T-cell (primary cell): ENCODE results near the gene TEX19. TPM values are rescaled to one million over a fixed set of nuclear protein-coding genes. Genes with fewer than 3 reads are reported as not detected.
A peak's percentile ranks its signal among the peaks of the same experiment; 100 is the strongest.
"Not testable (repeated sequence)": the region's sequence is repeated elsewhere in the genome, so short reads cannot be mapped to it uniquely, and the experiment has no call there.

Experiments used
- ATAC-seq, 4 experiments: fragments of 200-7000 bp in 3 of 4; fragments of 150-1000 bp in 1 of 4; cut with Tn5 transposase; replicated peaks in 1 of 4; 1 replicate in 3 of 4; 2 replicates in 1 of 4; pipeline ENCODE4 v1.10.0; 2021; ENCODE audit warnings: moderate library complexity in 3 of 4, mild to moderate bottlenecking in 2 of 4, moderate number of reproducible peaks in 1 of 4
- CTCF ChIA-PET, 2 donors: fragments of 300-600 bp; sonication (Branson Sonifier 250); formaldehyde crosslinking; loops; one replicate each; lab custom pipeline; 2022; ENCODE audit warnings: antibody characterized with exemption in 2 of 2; lab: Charles Lee
- POLR2A ChIA-PET, 2 donors: fragments of 300-600 bp; sonication (Branson Sonifier 250); formaldehyde crosslinking; loops; one replicate each; lab custom pipeline; 2022; ENCODE audit warnings: antibody characterized with exemption in 2 of 2; lab: Charles Lee
- DNase-seq, 35 experiments: peaks; one replicate each; pipeline versions ENCODE4 v3.0.0 to v3.0.0-alpha.2; 2013 to 2023
- H3K27ac ChIP-seq: one replicate; pipeline ENCODE4 v1.5.1; 2013; ENCODE audit warnings: low read length
- H3K27me3 ChIP-seq, 2 experiments: replicated peaks in 1 of 2; 1 replicate in 1 of 2; 2 replicates in 1 of 2; pipeline versions ENCODE4 v1.6.1 to v1.7.0; 2013; ENCODE audit warnings: low read length in 1 of 2, mixed read lengths in 1 of 2; ENCODE audit not compliant: control insufficient read depth in 2 of 2, insufficient read depth in 2 of 2; ENCODE audit errors: extremely low read depth in 1 of 2
- H3K36me3 ChIP-seq, 2 donors: 1 replicate in 1 of 2; 2 replicates in 1 of 2; pipeline versions ENCODE4 v1.6.1 to v1.7.0; 2013; ENCODE audit warnings: low read length in 1 of 2; ENCODE audit not compliant: control insufficient read depth in 2 of 2, insufficient read depth in 1 of 2; ENCODE audit errors: extremely low read depth in 1 of 2
- H3K4me1 ChIP-seq, 2 experiments: 1 replicate in 1 of 2; 2 replicates in 1 of 2; pipeline versions ENCODE4 v1.6.1 to v1.7.0; 2013; ENCODE audit warnings: low read length in 2 of 2, mixed read lengths in 1 of 2; ENCODE audit not compliant: insufficient read depth in 2 of 2, control insufficient read depth in 1 of 2; ENCODE audit errors: extremely low read depth in 1 of 2
- H3K4me3 ChIP-seq, 2 donors: 1 replicate in 1 of 2; 2 replicates in 1 of 2; pipeline versions ENCODE4 v1.5.1 to v1.7.0; 2013; ENCODE audit warnings: mild to moderate bottlenecking in 2 of 2, low read length in 1 of 2, moderate library complexity in 1 of 2; ENCODE audit not compliant: control insufficient read depth in 1 of 2; ENCODE audit errors: extremely low read depth in 1 of 2
- H3K9me3 ChIP-seq: 2 replicates; pipeline ENCODE4 v1.7.0; 2013
- H3K27ac Mint-ChIP-seq, 2 donors: one replicate each; pipeline ENCODE4 v1.8.0; 2020 to 2021; ENCODE audit warnings: mild to moderate bottlenecking in 2 of 2, mixed read lengths in 2 of 2
- H3K27me3 Mint-ChIP-seq, 2 donors: one replicate each; pipeline ENCODE4 v1.8.0; 2021 to 2022; ENCODE audit warnings: mixed read lengths in 2 of 2
- H3K36me3 Mint-ChIP-seq: one replicate; pipeline ENCODE4 v1.8.0; 2021; ENCODE audit warnings: mixed read lengths
- H3K4me1 Mint-ChIP-seq, 3 donors: one replicate each; pipeline ENCODE4 v1.8.0; 2020 to 2022; ENCODE audit warnings: mixed read lengths in 3 of 3, mild to moderate bottlenecking in 1 of 3
- H3K4me3 Mint-ChIP-seq, 3 donors: one replicate each; pipeline ENCODE4 v1.8.0; 2020 to 2022; ENCODE audit warnings: mild to moderate bottlenecking in 3 of 3, mixed read lengths in 3 of 3, moderate library complexity in 3 of 3
- H3K9me3 Mint-ChIP-seq, 3 donors: one replicate each; pipeline ENCODE4 v1.8.0; 2020 to 2022; ENCODE audit warnings: mixed read lengths in 3 of 3
- WGBS: methylation state at CpG from one replicate; pipeline ENCODE4 v1.1.5; 2013; ENCODE audit warnings: missing lambda C conversion rate; ENCODE audit not compliant: insufficient coverage; 5-methylcytosine and 5-hydroxymethylcytosine counted together
- total RNA-seq, 35 experiments: library from RNA in 6 of 35; stranded (reverse) in 6 of 35; fragments of 120-200 nt in 1 of 35; gene quantifications; one replicate each; pipeline versions ENCODE4 v1.2.1 to v1.2.4 and lab custom pipeline; 2013 to 2026

The TEX19 gene
- total RNA-seq, 5 donors from 2014 or later (not counting 1 experiment from before 2014, with no cell fraction given): not detected

DNA sequence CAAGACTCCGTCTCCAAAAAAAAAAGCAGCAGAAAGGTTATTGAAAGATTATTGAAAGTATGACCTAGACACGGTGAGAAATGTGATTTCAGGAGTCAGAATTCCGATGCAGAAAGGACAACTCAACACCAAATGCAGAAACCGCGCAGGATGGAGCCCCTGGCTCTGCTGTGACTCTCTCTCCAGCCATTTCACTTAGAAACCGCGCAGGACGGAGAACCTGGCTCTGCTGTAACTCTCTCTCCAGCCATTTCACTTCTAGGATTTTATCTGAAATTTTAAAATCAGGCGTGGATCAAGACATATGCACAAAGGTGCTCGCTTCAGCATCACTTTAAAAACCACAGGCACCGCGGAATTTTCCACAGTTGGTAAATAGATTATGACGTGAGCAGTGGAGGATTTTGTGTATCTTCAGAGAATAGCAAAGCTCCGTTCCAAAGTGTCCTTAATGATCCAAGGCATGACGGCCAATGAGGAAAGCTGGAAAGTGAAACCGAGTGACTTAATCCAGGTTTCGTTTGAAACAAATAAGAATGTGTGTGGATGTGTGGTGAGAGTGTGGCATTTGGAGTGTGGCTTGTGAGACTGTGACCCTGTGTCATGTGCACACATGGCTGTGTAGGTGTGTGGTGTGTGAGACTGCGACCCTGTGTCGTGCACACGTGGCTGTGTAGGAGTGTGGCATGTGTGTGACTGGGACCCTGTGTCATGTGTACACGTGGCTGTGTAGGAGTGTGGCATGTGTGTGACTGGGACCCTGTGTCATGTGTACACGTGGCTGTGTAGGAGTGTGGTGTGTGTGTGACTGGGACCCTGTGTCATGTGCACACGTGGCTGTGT is 22.0 kb downstream of the TEX19 start:
- ChIA-PET POLR2A (no interaction called here), CTCF (interaction anchor here in 1 of 2 donors (0.6 kb wide), 2 partner anchors 135 to 280 kb away, joined by 3 to 8 read pairs; no protein-coding TSS in a partner anchor)
- Mint-ChIP-seq H3K36me3 (no peaks in the 10 kb centered on the region), H3K4me1 (peaks cover 2 to 11% (median 8%) of the 10 kb centered on the region in 3 donors), H3K27ac (peak overlapping the region in 1 of 2 donors; percentile 37), H3K9me3 (no peaks in the 10 kb centered on the region), H3K4me3 (no peak overlapping the region), H3K27me3 (peaks cover 21 to 45% of the 10 kb centered on the region in 2 donors)
- no peak for ATAC-seq
- Histone ChIP-seq H3K4me3 (no peak overlapping the region), H3K4me1 (no peaks in the 10 kb centered on the region), H3K9me3 (no peaks in the 10 kb centered on the region), H3K27me3 (peaks cover 0 to 66% of the 10 kb centered on the region in 2 experiments), H3K27ac (no peak overlapping the region), H3K36me3 (no peaks in the 10 kb centered on the region)
- 60% methylated on average over 15 of the region's 23 CpGs for WGBS
- DNase-seq: no peak

DNA sequence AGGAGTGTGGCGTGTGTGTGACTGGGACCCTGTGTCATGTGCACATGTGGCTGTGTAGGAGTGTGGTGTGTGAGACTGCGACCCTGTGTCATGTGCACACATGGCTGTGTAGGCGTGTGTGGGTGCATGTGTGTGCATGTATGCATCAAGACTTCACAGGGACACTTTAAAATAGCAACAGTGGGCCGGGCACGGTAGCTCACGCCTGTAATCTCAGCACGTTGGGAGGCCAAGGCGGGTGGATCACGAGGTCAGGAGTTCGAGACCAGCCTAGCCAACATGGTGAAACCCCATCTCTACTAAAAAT is 22.6 kb downstream of the TEX19 start:
- 60% methylated on average over 2 of the region's 10 CpGs for WGBS
- H3K9me3 ChIP-seq, H3K4me3 Mint-ChIP-seq, H3K36me3 Mint-ChIP-seq, DNase-seq, POLR2A ChIA-PET, H3K4me3 ChIP-seq, ATAC-seq, H3K9me3 Mint-ChIP-seq, H3K27ac ChIP-seq, H3K4me1 ChIP-seq, H3K36me3 ChIP-seq: not testable (repeated sequence)
- H3K4me1 Mint-ChIP-seq: peaks cover 2 to 11% (median 8%) of the 10 kb centered on the region in 3 donors
- CTCF ChIA-PET: interaction anchor here in 1 of 2 donors (0.6 kb wide), 1 partner anchor 279 kb away, joined by 8 read pairs; no protein-coding TSS in a partner anchor
- peaks cover 21 to 44% of the 10 kb centered on the region in 2 donors for H3K27me3 Mint-ChIP-seq
- H3K27me3 ChIP-seq: peaks cover 0 to 65% of the 10 kb centered on the region in 2 experiments
- H3K27ac Mint-ChIP-seq: peak overlapping the region in 1 of 2 donors; percentile 37

DNA sequence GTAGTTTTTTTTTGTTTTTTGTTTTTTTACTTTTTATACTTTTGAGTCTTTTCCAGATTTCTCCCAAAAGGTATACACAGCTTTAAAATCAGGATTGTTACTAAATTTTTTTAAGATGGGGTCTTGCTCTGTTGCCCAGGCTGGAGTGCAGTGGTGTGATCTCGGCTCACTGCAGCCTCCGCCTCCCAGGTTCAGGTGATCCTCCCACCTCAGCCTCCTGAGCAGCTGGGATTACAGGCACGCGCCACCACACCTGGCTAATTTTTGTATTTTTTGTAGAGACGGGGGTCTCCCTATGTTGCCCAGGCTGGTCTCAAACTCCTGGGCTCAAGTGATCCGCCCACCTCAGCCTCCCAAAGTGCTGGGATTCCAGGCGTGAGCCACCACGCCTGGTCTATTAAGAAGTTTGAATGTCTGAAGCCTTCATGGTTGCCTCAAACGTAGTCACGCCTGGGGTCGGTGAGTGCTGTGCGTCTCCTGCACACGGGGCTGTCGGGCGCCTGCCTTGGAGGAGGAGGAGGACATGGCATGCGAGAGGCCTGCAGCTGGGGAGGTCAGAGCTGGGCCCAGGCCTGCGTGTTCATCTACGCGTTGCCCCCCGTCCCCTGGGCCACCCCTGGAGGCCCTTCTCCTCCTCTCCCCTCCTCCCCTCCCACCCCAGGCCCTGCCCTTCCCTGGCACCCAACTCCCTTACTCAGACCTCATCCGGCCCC is 23.3 kb downstream of the TEX19 start:
- H3K27ac ChIP-seq, H3K4me3 ChIP-seq, H3K9me3 Mint-ChIP-seq, POLR2A ChIA-PET, H3K9me3 ChIP-seq, H3K36me3 Mint-ChIP-seq, H3K4me3 Mint-ChIP-seq, DNase-seq, H3K36me3 ChIP-seq, ATAC-seq, H3K27ac Mint-ChIP-seq: not testable (repeated sequence)
- H3K27me3 Mint-ChIP-seq: peaks cover 21 to 44% of the 10 kb centered on the region in 2 donors
- peaks cover 2 to 11% (median 10%) of the 10 kb centered on the region in 3 donors for H3K4me1 Mint-ChIP-seq
- 79% methylated on average over 10 of the region's 21 CpGs for WGBS
- peaks cover 0 to 11% of the 10 kb centered on the region in 2 experiments for H3K4me1 ChIP-seq
- CTCF ChIA-PET: interaction anchor here (0.6 to 0.7 kb wide), 2 partner anchors 279 to 400 kb away, joined by 3 to 8 read pairs; no protein-coding TSS in a partner anchor
- peaks cover 0 to 72% of the 10 kb centered on the region in 2 experiments for H3K27me3 ChIP-seq

DNA sequence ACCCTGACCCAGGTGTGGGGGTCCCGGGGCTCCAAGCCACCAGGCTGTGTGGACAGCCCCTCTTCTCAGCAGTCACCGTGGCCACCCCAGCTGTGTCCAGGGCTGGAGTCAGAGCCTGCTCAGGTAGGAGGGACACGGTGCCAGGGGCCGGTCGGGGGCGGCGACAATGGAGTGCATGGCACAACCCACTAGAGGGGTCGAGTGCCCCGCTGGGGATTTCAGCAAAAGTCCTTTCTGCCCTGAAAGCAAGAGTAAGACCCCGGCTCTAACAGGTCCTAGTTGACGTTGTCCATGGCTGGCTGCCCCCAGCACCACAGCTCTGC is 23.8 kb downstream of the TEX19 start:
- no peak overlapping the region for H3K27ac ChIP-seq
- Mint-ChIP-seq H3K27ac (no peak overlapping the region), H3K9me3 (no peaks in the 10 kb centered on the region), H3K4me3 (no peak overlapping the region), H3K36me3 (no peaks in the 10 kb centered on the region), H3K27me3 (peaks cover 21 to 42% of the 10 kb centered on the region in 2 donors), H3K4me1 (peaks cover 3 to 16% (median 15%) of the 10 kb centered on the region in 3 donors)
- ChIA-PET CTCF (interaction anchor here in 1 of 2 donors (0.7 kb wide), 1 partner anchor 399 kb away, joined by 3 read pairs; no protein-coding TSS in a partner anchor), POLR2A (no interaction called here)
- H3K9me3 ChIP-seq: no peaks in the 10 kb centered on the region
- H3K27me3 ChIP-seq: peaks cover 0 to 73% of the 10 kb centered on the region in 2 experiments
- no peaks in the 10 kb centered on the region for H3K36me3 ChIP-seq
- peaks cover 0 to 13% of the 10 kb centered on the region in 2 experiments for H3K4me1 ChIP-seq
- no peak overlapping the region for H3K4me3 ChIP-seq
- 80% methylated on average over 11 of the region's 11 CpGs for WGBS
- DNase-seq (no peak), ATAC-seq (no peak)

DNA sequence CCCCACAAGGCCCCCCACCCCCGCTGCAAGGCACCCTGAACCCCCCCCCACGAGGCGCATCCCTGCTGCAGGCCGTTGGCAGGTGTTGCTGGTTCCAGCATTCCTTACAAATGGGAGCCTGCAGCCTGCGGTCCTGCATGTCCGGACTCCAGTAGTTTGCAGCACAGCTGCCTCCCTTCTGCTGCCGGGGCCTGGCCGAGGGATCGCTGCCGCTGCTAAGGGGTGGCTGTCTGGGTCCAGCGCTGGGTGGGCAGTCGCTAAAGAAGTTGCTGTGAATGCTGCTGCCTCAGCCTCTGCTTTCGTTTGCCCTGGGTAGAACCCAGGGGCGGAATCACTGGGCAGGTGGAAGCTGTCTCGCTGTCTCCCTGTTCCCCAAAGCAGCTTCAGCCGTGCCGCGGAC is 24.4 kb downstream of the TEX19 start:
- no peak for DNase-seq
- H3K4me3 Mint-ChIP-seq: no peak overlapping the region
- peaks cover 0 to 71% of the 10 kb centered on the region in 2 experiments for H3K27me3 ChIP-seq
- H3K27ac ChIP-seq: no peak overlapping the region
- no peaks in the 10 kb centered on the region for H3K36me3 Mint-ChIP-seq
- peaks cover 21 to 42% of the 10 kb centered on the region in 2 donors for H3K27me3 Mint-ChIP-seq
- no peaks in the 10 kb centered on the region for H3K36me3 ChIP-seq
- H3K9me3 Mint-ChIP-seq: no peaks in the 10 kb centered on the region
- ChIA-PET POLR2A (no interaction called here), CTCF (interaction anchor here in 1 of 2 donors (0.7 kb wide), 1 partner anchor 399 kb away, joined by 3 read pairs; no protein-coding TSS in a partner anchor)
- peaks cover 3 to 17% (median 16%) of the 10 kb centered on the region in 3 donors for H3K4me1 Mint-ChIP-seq
- WGBS: 82% methylated on average over 14 of the region's 18 CpGs
- no peak overlapping the region for H3K4me3 ChIP-seq
- no peaks in the 10 kb centered on the region for H3K9me3 ChIP-seq
- no peak overlapping the region for H3K27ac Mint-ChIP-seq
- H3K4me1 ChIP-seq: peaks cover 0 to 13% of the 10 kb centered on the region in 2 experiments
- no peak for ATAC-seq

DNA sequence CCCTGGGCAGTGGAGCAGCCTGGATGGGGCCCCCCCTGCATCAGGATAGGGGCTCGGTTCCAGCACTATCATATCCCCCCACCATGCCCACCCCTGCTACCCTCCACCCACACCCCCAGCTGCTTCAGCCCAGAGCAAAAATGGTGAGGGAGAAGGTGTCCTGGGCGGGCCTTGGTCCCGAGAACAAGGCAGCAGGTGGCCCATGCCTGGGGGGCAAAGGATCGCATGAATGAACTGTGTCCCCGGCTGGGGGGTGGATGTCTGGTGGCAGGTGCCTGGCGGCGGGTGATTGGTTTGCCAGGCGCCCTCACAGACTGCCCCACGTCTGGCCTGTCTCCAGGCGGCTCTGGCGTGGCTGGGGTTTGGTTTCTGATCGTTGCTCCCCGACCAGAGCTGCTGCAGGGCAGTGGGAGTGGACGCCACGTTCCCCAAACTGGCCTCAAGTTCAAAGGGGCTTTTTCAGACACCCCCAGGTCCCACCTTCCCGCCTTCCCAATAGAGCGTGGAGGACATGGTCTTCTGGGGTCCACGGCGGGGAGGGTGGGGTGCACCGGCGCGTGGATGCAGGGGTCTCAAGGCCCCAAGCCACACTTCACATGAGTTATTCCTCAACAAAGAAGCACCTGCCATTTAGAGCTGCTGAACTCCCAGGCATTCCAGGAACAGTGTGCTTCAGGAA is 25.1 kb downstream of the TEX19 start:
- ATAC-seq: no peak
- WGBS: 67% methylated on average over 16 of the region's 22 CpGs
- no peak overlapping the region for H3K27ac ChIP-seq
- H3K9me3 Mint-ChIP-seq: no peaks in the 10 kb centered on the region
- ChIA-PET CTCF (no interaction called here), POLR2A (interaction anchor here in 1 of 2 donors (0.6 kb wide), 2 partner anchors 126 to 165 kb away, joined by 4 read pairs; no protein-coding TSS in a partner anchor)
- H3K4me3 Mint-ChIP-seq: no peak overlapping the region
- no peaks in the 10 kb centered on the region for H3K36me3 ChIP-seq
- no peaks in the 10 kb centered on the region for H3K36me3 Mint-ChIP-seq
- H3K27me3 Mint-ChIP-seq: peaks cover 16 to 39% of the 10 kb centered on the region in 2 donors
- no peak overlapping the region for H3K4me3 ChIP-seq
- peaks cover 0 to 65% of the 10 kb centered on the region in 2 experiments for H3K27me3 ChIP-seq
- H3K27ac Mint-ChIP-seq: no peak overlapping the region
- no peaks in the 10 kb centered on the region for H3K9me3 ChIP-seq
- peaks cover 0 to 13% of the 10 kb centered on the region in 2 experiments for H3K4me1 ChIP-seq
- no peak for DNase-seq
- peaks cover 3 to 17% (median 16%) of the 10 kb centered on the region in 3 donors for H3K4me1 Mint-ChIP-seq
